Peyer's patch (tissue), 4 donors: Measurements from ENCODE around the gene ARFGAP3.

Experiments
- CTCF ChIP-seq, 6 experiments: fragments of 450-650 bp in 4 of 6; fragments of 200-600 bp in 2 of 6; sonication (generic) in 1 of 6; IDR thresholded peaks; one replicate each; pipeline ENCODE4 v1.5.1; 2017 to 2019; ENCODE audit warnings: antibody characterized with exemption in 6 of 6, mild to moderate bottlenecking in 3 of 6, moderate library complexity in 1 of 6
- POLR2A ChIP-seq, 2 donors: fragments of 450-650 bp; IDR thresholded peaks; one replicate each; pipeline ENCODE4 v1.5.1; 2017; ENCODE audit warnings: antibody characterized with exemption in 2 of 2, mild to moderate bottlenecking in 2 of 2, moderate library complexity in 2 of 2

- TF ChIP-seq POLR2A (IDR thresholded peaks at IDR 0.05) (no peak), CTCF (IDR thresholded peaks at IDR 0.05) (no peak)
Observed at GRCh38 chr22:42799061-42799460, 58.0 kb downstream of the ARFGAP3 start.
